ENCODE results near the gene ADCY7.

DNA sequence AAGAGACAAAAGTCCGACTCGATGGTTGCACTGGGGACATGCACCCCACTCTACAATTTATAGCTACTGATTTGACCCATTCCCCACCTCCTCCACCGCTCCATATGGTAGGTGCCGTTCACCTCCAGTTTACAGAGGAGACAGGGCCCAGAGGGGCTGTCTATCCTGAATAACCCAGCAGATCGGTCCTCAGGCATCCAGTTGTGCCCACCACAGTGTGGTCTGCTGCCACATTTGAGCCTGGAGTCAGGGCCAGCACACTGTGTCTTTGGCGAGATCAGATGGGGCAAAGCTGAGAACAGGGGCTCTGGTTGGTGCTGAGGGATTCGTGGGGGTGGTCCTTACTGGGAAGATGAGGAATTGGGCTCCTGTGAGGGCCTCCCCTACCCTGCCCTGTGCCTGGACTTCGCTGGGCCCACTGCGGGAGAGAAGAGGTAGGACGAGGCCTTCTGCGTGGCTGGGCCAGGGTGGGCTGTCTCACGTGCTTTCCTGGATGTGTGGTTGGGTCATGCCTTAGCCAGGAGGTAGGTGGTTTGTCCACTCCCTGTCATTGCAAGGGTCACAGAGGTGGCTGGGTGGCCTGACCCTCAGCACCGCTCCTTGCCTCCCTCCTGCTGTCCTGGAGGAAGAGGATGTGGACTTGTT is 2.8 kb downstream of the ADCY7 start:
- TF ChIP-seq POLR2A (IDR thresholded peaks at IDR 0.05) (no peak), EP300 (IDR thresholded peaks at IDR 0.05) (no peak), POLR2AphosphoS5 (IDR thresholded peaks at IDR 0.05) (no peak)
- TF ChIP-seq, protein P1, sequence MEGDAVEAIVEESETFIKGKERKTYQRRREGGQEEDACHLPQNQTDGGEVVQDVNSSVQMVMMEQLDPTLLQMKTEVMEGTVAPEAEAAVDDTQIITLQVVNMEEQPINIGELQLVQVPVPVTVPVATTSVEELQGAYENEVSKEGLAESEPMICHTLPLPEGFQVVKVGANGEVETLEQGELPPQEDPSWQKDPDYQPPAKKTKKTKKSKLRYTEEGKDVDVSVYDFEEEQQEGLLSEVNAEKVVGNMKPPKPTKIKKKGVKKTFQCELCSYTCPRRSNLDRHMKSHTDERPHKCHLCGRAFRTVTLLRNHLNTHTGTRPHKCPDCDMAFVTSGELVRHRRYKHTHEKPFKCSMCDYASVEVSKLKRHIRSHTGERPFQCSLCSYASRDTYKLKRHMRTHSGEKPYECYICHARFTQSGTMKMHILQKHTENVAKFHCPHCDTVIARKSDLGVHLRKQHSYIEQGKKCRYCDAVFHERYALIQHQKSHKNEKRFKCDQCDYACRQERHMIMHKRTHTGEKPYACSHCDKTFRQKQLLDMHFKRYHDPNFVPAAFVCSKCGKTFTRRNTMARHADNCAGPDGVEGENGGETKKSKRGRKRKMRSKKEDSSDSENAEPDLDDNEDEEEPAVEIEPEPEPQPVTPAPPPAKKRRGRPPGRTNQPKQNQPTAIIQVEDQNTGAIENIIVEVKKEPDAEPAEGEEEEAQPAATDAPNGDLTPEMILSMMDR (IDR thresholded peaks at IDR 0.05) = no peak

All from gastroesophageal sphincter (tissue), 3 donors.